IPS-18c (cell line): ENCODE data around the gene MAGIX.

Experiments
- H3K4me3 ChIP-seq: 2 replicates; pipeline ENCODE4 v1.7.0; 2013; ENCODE audit warnings: low read depth, mild to moderate bottlenecking, low read length, moderate library complexity; ENCODE audit not compliant: insufficient read depth
- H3K9me3 ChIP-seq: one replicate; pipeline ENCODE4 v1.6.1; 2013; ENCODE audit warnings: mild to moderate bottlenecking, low read length, moderate library complexity; ENCODE audit not compliant: control insufficient read depth, insufficient read depth

The MAGIX gene

GRCh38 chrX:49191574-49192011 is 29.0 kb downstream of the MAGIX start:
- Histone ChIP-seq H3K4me3 (peak overlapping the region; percentile 70), H3K9me3 (peaks cover 13% of the 10 kb centered on the region)

- no peak overlapping the region for H3K4me3 ChIP-seq
- peaks cover 12% of the 10 kb centered on the region for H3K9me3 ChIP-seq
These were observed 30.3 kb downstream of the MAGIX start for GRCh38 chrX:49192722-49193328.

GRCh38 chrX:49193542-49193964 is 31.0 kb downstream of the MAGIX start:
- Histone ChIP-seq H3K9me3 (peaks cover 11% of the 10 kb centered on the region), H3K4me3 (no peak overlapping the region)

- no peak overlapping the region for H3K4me3 ChIP-seq
- peaks cover 17% of the 10 kb centered on the region for H3K9me3 ChIP-seq
These were observed 35.1 kb downstream of the MAGIX start for GRCh38 chrX:49197543-49198087.

- H3K4me3 ChIP-seq = peak overlapping the region; percentile 44
- H3K9me3 ChIP-seq = peaks cover 18% of the 10 kb centered on the region
These were observed 36.2 kb downstream of the MAGIX start for GRCh38 chrX:49198540-49199314.

GRCh38 chrX:49199315-49199595 is 36.7 kb downstream of the MAGIX start:
- peak overlapping the region; percentile 44; the same call in 1 of the 2 replicates for H3K4me3 ChIP-seq

GRCh38 chrX:49199906-49200771 is 37.6 kb downstream of the MAGIX start, which contains the start of gene SYP:
SYP (minus strand) TSS chrX:49200193; CDS start chrX:49200186, 7 bp downstream.
- H3K4me3 ChIP-seq = peak within 1 kb of the TSS; percentile 44
- peaks cover 23% of the 10 kb centered on the region for H3K9me3 ChIP-seq

More at GRCh38 chrX:49199315-49199595, 36.7 kb downstream of the MAGIX start:
- H3K9me3 ChIP-seq = peaks cover 20% of the 10 kb centered on the region

- H3K9me3 ChIP-seq = peaks cover 21% of the 10 kb centered on the region
- no peak overlapping the region for H3K4me3 ChIP-seq
These were observed 39.5 kb downstream of the MAGIX start for GRCh38 chrX:49202022-49202421.

GRCh38 chrX:49203536-49203935 is 41.0 kb downstream of the MAGIX start:
- Histone ChIP-seq H3K9me3 (peaks cover 18% of the 10 kb centered on the region), H3K4me3 (no peak overlapping the region)

GRCh38 chrX:49204017-49204416 is 41.5 kb downstream of the MAGIX start:
- Histone ChIP-seq H3K9me3 (peaks cover 17% of the 10 kb centered on the region), H3K4me3 (no peak overlapping the region)

GRCh38 chrX:49204709-49205108 is 42.2 kb downstream of the MAGIX start:
- Histone ChIP-seq H3K4me3 (no peak overlapping the region), H3K9me3 (peaks cover 14% of the 10 kb centered on the region)

- H3K9me3 ChIP-seq = peaks cover 12% of the 10 kb centered on the region
- H3K4me3 ChIP-seq = no peak overlapping the region; the same call in 1 of the 2 replicates
These were observed 42.9 kb downstream of the MAGIX start for GRCh38 chrX:49205443-49205842.

GRCh38 chrX:49206543-49206942 is 44.0 kb downstream of the MAGIX start:
- Histone ChIP-seq H3K9me3 (peaks cover 18% of the 10 kb centered on the region), H3K4me3 (no peak overlapping the region)

- no peak overlapping the region; the same call in 1 of the 2 replicates for H3K4me3 ChIP-seq
- H3K9me3 ChIP-seq = peaks cover 18% of the 10 kb centered on the region
These were observed 45.8 kb downstream of the MAGIX start for GRCh38 chrX:49208399-49208798.

- Histone ChIP-seq H3K4me3 (peak overlapping the region; percentile 24), H3K9me3 (peaks cover 17% of the 10 kb centered on the region)
These were observed 47.1 kb downstream of the MAGIX start for GRCh38 chrX:49209434-49210251.

- Histone ChIP-seq H3K9me3 (peaks cover 15% of the 10 kb centered on the region), H3K4me3 (no peak overlapping the region)
These were observed 47.8 kb downstream of the MAGIX start for GRCh38 chrX:49210406-49210805.

- peaks cover 15% of the 10 kb centered on the region for H3K9me3 ChIP-seq
- no peak overlapping the region for H3K4me3 ChIP-seq
These were observed 48.5 kb downstream of the MAGIX start for GRCh38 chrX:49211074-49211473.
